TTC549 (cell line): Measurements from ENCODE around the gene IFTAP.
"Not testable (repeated sequence)": the region's sequence is repeated elsewhere in the genome, so short reads cannot be mapped to it uniquely, and the experiment has no call there.

ENCODE experiments used
- FAIRE-seq: peaks from 2 replicates; lab custom pipeline; 2012; peaks lifted over from hg19 to GRCh38; lab: Jason Lieb, UNC

The IFTAP gene

GRCh38 chr11:36638556-36638955, 44.3 kb downstream of the IFTAP start:
- FAIRE-seq, result no peak

- no peak for FAIRE-seq
Measured at GRCh38 chr11:36657610-36658267, 63.4 kb downstream of the IFTAP start.

- FAIRE-seq, result not testable (repeated sequence)
Measured at GRCh38 chr11:36661359-36661758, 67.1 kb downstream of the IFTAP start.

- peak; percentile 41 for FAIRE-seq
Measured at GRCh38 chr11:36672815-36673450, 78.6 kb downstream of the IFTAP start.

GRCh38 chr11:36679547-36679946, 85.2 kb downstream of the IFTAP start:
- not testable (repeated sequence) for FAIRE-seq

GRCh38 chr11:36683818-36684217, 89.5 kb downstream of the IFTAP start:
- FAIRE-seq, result no peak

GRCh38 chr11:36684840-36685801, 90.8 kb downstream of the IFTAP start:
- FAIRE-seq, result no peak

GRCh38 chr11:36688132-36688531, 93.8 kb downstream of the IFTAP start:
- no peak for FAIRE-seq

- FAIRE-seq, result no peak
Measured at GRCh38 chr11:36688571-36689291, 94.4 kb downstream of the IFTAP start.

- no peak for FAIRE-seq
Measured at GRCh38 chr11:36689442-36689841, 95.1 kb downstream of the IFTAP start.

GRCh38 chr11:36692704-36693103, 98.4 kb downstream of the IFTAP start:
- FAIRE-seq, result no peak

- FAIRE-seq, result no peak
Measured at GRCh38 chr11:36693139-36693843, 99.0 kb downstream of the IFTAP start.

GRCh38 chr11:36695111-36695510, 100.8 kb downstream of the IFTAP start:
- no peak for FAIRE-seq

GRCh38 chr11:36695571-36695970, 101.3 kb downstream of the IFTAP start:
- FAIRE-seq, result no peak

- no peak for FAIRE-seq
Measured at GRCh38 chr11:36696550-36696949, 102.2 kb downstream of the IFTAP start.

- no peak for FAIRE-seq
Measured at GRCh38 chr11:36699271-36699670, 105.0 kb downstream of the IFTAP start.

- no peak for FAIRE-seq
Measured at GRCh38 chr11:36700246-36700645, 105.9 kb downstream of the IFTAP start.

GRCh38 chr11:36702330-36703054, 108.2 kb downstream of the IFTAP start:
- no peak for FAIRE-seq

GRCh38 chr11:36703055-36703404, 108.7 kb downstream of the IFTAP start:
- no peak for FAIRE-seq
